Hepatocyte (in vitro differentiated cells): Measurements from ENCODE around the gene MYO1H.

Experiments
- EZH2 ChIP-seq: fragments of 200-600 bp; sonication (generic); IDR thresholded peaks from 2 replicates; pipeline ENCODE4 v1.6.1; 2016; ENCODE audit warnings: antibody characterized with exemption, mild to moderate bottlenecking, borderline replicate concordance
- TF ChIP-seq, protein P1 (sequence below): fragments of 200-600 bp; sonication (generic); IDR thresholded peaks from 2 replicates; pipeline ENCODE4 v1.5.1; 2016; ENCODE audit warnings: antibody characterized with exemption, mild to moderate bottlenecking; ENCODE audit not compliant: poor library complexity

DNA sequence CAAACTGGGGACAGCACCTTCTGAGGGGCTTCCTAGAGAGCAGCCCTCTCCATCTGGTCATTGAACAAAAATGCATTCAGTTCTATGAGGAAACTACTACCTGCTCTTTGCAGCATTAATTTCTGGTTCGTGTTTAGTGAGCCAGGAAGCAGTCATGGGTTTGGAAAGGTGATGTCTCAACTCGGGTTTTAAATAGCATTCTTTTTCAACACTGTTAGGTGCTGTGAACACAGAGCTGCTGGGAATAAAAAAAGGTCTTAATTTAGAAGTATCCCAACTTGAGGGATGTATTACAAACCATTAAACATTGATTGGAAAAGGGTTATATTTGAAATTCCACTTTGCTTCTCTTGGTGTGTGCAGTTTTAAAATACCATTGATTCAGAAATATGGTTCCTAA, 9.3 kb downstream of the MYO1H start:
- TF ChIP-seq, protein P1, sequence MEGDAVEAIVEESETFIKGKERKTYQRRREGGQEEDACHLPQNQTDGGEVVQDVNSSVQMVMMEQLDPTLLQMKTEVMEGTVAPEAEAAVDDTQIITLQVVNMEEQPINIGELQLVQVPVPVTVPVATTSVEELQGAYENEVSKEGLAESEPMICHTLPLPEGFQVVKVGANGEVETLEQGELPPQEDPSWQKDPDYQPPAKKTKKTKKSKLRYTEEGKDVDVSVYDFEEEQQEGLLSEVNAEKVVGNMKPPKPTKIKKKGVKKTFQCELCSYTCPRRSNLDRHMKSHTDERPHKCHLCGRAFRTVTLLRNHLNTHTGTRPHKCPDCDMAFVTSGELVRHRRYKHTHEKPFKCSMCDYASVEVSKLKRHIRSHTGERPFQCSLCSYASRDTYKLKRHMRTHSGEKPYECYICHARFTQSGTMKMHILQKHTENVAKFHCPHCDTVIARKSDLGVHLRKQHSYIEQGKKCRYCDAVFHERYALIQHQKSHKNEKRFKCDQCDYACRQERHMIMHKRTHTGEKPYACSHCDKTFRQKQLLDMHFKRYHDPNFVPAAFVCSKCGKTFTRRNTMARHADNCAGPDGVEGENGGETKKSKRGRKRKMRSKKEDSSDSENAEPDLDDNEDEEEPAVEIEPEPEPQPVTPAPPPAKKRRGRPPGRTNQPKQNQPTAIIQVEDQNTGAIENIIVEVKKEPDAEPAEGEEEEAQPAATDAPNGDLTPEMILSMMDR = no peak
- no peak for TF ChIP-seq EZH2
